Measurements from ENCODE around the gene PSMB4.

- no peak for TF ChIP-seq CTCF (conservative IDR thresholded peaks at IDR 0.05)
- no peak for TF ChIP-seq EZH2 (IDR thresholded peaks at IDR 0.05; ENCODE audit: low read depth)
Observed at GRCh38 chr1:151406176-151406575, 6.8 kb downstream of the PSMB4 start.
